ENCODE data around the gene ELL.

- TF ChIP-seq, protein P1, sequence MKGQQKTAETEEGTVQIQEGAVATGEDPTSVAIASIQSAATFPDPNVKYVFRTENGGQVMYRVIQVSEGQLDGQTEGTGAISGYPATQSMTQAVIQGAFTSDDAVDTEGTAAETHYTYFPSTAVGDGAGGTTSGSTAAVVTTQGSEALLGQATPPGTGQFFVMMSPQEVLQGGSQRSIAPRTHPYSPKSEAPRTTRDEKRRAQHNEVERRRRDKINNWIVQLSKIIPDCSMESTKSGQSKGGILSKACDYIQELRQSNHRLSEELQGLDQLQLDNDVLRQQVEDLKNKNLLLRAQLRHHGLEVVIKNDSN (CRISPR knock-in tag; IDR thresholded peaks at IDR 0.05), result no peak
- no peak for TF ChIP-seq PRRX2 (CRISPR knock-in tag; IDR thresholded peaks at IDR 0.05)
- no peak for TF ChIP-seq TCF7 (CRISPR knock-in tag; IDR thresholded peaks at IDR 0.05; ENCODE audit: low read depth)
- TF ChIP-seq, protein P2, sequence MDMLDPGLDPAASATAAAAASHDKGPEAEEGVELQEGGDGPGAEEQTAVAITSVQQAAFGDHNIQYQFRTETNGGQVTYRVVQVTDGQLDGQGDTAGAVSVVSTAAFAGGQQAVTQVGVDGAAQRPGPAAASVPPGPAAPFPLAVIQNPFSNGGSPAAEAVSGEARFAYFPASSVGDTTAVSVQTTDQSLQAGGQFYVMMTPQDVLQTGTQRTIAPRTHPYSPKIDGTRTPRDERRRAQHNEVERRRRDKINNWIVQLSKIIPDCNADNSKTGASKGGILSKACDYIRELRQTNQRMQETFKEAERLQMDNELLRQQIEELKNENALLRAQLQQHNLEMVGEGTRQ (CRISPR knock-in tag; IDR thresholded peaks at IDR 0.05), result no peak
- TF ChIP-seq, protein P3, sequence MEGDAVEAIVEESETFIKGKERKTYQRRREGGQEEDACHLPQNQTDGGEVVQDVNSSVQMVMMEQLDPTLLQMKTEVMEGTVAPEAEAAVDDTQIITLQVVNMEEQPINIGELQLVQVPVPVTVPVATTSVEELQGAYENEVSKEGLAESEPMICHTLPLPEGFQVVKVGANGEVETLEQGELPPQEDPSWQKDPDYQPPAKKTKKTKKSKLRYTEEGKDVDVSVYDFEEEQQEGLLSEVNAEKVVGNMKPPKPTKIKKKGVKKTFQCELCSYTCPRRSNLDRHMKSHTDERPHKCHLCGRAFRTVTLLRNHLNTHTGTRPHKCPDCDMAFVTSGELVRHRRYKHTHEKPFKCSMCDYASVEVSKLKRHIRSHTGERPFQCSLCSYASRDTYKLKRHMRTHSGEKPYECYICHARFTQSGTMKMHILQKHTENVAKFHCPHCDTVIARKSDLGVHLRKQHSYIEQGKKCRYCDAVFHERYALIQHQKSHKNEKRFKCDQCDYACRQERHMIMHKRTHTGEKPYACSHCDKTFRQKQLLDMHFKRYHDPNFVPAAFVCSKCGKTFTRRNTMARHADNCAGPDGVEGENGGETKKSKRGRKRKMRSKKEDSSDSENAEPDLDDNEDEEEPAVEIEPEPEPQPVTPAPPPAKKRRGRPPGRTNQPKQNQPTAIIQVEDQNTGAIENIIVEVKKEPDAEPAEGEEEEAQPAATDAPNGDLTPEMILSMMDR (IDR thresholded peaks at IDR 0.05), result no peak
Measured at GRCh38 chr19:18418029-18418482, 103.8 kb downstream of the ELL start.
